ENCODE measurements around the gene RAD51B. TPM values are rescaled to one million over a fixed set of nuclear protein-coding genes. Genes with fewer than 3 reads are reported as not detected.
A peak's percentile ranks its signal among the peaks of the same experiment; 100 is the strongest.

Gene RAD51B
- polyA plus RNA-seq, 1 experiment: 6.6 TPM

DNA sequence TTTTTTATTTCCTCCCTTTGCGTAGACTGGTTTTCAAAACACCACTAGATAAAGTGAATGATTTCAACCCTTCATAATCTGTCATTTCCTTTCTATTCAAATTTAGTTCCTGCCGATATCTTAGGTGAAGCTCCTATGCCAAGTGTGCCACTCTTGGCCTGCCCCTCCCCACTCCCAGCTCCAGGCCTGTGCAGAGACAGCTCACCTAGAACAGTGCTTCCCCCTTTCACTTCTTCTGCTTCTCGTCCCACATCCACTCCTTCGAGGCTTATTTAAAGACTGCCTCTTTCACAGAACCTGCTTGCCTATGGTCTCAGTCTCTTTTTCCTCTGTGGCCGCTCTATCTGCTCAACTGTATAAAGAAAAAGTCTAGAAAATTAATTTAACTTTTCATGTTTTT is 473.8 kb downstream of the RAD51B start:
- no peaks in the 10 kb centered on the region for H3K9me3 ChIP-seq (ENCODE audit: control insufficient read depth, insufficient read depth, low read length)
- ChIA-PET CTCF (no interaction called here), POLR2A (interaction anchor here (1.4 kb wide), 1 partner anchor 22 kb away, joined by 3 read pairs; no protein-coding TSS in a partner anchor)
- H3K4me3 ChIP-seq (ENCODE audit: low read depth, low read length): no peak overlapping the region
- no peak overlapping the region for H3K27ac ChIP-seq (ENCODE audit: low read depth, low read length)
- TF ChIP-seq, protein P1, sequence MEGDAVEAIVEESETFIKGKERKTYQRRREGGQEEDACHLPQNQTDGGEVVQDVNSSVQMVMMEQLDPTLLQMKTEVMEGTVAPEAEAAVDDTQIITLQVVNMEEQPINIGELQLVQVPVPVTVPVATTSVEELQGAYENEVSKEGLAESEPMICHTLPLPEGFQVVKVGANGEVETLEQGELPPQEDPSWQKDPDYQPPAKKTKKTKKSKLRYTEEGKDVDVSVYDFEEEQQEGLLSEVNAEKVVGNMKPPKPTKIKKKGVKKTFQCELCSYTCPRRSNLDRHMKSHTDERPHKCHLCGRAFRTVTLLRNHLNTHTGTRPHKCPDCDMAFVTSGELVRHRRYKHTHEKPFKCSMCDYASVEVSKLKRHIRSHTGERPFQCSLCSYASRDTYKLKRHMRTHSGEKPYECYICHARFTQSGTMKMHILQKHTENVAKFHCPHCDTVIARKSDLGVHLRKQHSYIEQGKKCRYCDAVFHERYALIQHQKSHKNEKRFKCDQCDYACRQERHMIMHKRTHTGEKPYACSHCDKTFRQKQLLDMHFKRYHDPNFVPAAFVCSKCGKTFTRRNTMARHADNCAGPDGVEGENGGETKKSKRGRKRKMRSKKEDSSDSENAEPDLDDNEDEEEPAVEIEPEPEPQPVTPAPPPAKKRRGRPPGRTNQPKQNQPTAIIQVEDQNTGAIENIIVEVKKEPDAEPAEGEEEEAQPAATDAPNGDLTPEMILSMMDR (IDR thresholded peaks at IDR 0.05; ENCODE audit: low read depth, low read length): no peak
- H3K27me3 ChIP-seq (ENCODE audit: control insufficient read depth, insufficient read depth, low read length): no peaks in the 10 kb centered on the region
- DNase-seq (ENCODE audit: low read depth, low spot score): no peak

DNA sequence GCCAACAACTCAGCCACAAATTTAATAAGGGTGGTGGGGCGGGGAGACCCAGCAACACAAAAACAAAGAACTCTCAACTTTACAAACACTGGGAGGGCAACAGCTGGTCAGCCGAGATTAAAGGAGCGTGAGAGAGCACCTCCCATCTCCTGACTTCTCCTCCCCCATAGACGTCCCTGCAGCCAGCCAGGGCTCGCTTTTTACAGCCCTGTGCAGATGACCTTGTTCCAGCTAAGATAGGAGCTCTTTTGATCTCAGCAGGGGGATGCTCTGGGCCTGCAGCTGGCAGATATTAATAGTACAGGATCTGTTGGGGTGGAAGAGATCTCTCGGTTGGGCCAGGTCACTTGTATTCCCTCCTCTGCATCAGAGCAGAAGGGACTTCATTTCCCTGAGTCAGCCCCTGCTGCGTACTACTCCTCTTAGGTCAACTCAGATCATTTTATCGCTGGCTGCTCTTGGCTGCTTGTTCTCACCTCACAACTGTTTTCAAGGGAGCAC is 475.8 kb downstream of the RAD51B start:
- H3K4me3 ChIP-seq (ENCODE audit: low read depth, low read length): no peak overlapping the region
- no peaks in the 10 kb centered on the region for H3K27me3 ChIP-seq (ENCODE audit: control insufficient read depth, insufficient read depth, low read length)
- no peak overlapping the region for H3K27ac ChIP-seq (ENCODE audit: low read depth, low read length)
- DNase-seq (ENCODE audit: low read depth, low spot score): no peak
- CTCF ChIA-PET: no interaction called here
- no peaks in the 10 kb centered on the region for H3K9me3 ChIP-seq (ENCODE audit: control insufficient read depth, insufficient read depth, low read length)
- POLR2A ChIA-PET: no interaction called here
- TF ChIP-seq, protein P1 (IDR thresholded peaks at IDR 0.05; ENCODE audit: low read depth, low read length): no peak

DNA sequence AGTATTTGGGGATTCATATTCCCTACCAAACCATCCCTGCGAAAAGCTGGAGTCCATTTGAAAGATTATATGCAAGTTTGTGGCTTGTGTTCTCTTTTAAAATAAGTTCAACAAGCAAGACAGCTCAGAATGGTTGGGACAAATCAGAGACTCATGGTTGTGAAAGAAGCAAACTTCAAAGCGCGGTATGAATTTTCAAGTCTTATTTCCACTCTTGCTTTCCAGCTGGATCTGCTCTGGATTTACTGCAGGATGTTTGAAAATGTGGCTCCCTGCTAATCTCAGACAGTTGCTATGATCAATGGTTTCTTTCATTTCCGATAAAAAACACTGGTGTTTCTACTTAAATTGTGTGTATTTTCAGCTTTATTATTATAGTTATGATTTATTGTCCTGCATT is 477.5 kb downstream of the RAD51B start:
- ChIA-PET POLR2A (no interaction called here), CTCF (interaction anchor here (0.6 kb wide), 1 partner anchor 252 kb away, joined by 4 read pairs; no protein-coding TSS in a partner anchor)
- H3K27me3 ChIP-seq (ENCODE audit: control insufficient read depth, insufficient read depth, low read length): no peaks in the 10 kb centered on the region
- H3K4me3 ChIP-seq (ENCODE audit: low read depth, low read length): no peak overlapping the region
- H3K27ac ChIP-seq (ENCODE audit: low read depth, low read length): no peak overlapping the region
- H3K9me3 ChIP-seq (ENCODE audit: control insufficient read depth, insufficient read depth, low read length): peaks cover under 1% of the 10 kb centered on the region; the same call in 1 of the 2 replicates
- TF ChIP-seq, protein P1 (IDR thresholded peaks at IDR 0.05; ENCODE audit: low read depth, low read length): no peak
- no peak for DNase-seq (ENCODE audit: low read depth, low spot score)

DNA sequence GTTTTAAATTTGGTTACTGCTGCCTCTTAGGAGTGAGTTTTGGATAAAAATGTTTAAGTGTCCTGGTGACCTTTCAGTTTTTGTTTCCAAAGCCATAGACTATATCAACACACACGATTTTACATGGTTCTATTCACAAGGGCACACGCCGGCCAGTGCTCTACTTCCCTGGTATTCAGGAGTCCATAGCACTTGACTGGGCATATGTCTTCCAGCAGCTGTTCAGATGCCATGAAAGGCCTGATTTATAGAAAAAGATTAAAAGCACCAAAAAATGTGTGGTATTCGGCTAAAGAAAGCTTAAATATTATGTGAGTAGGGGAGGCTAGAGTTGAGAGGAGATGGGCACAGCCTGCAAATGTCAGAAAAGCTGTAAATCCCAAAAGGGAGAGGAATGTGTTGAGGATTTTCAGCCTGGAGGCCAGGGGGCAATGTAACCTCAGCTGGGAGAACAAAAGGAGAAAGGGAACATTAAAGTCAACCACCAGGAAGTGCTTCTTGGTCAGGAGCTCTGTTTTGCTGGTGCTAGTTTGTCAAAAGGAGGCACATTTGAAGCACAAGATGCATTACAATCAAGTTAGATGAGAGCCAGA is 478.4 kb downstream of the RAD51B start:
- TF ChIP-seq, protein P1 (IDR thresholded peaks at IDR 0.05; ENCODE audit: low read depth, low read length): peak; percentile 31
- H3K27me3 ChIP-seq (ENCODE audit: control insufficient read depth, insufficient read depth, low read length): no peaks in the 10 kb centered on the region
- ChIA-PET CTCF (interaction anchor here (0.9 kb wide), 1 partner anchor 490 kb away, joined by 3 read pairs; no protein-coding TSS in a partner anchor), POLR2A (interaction anchor here (0.6 kb wide), 1 partner anchor 495 kb away, joined by 3 read pairs; the partner anchor contains the start of gene ZFP36L1)
- H3K4me3 ChIP-seq (ENCODE audit: low read depth, low read length): no peak overlapping the region
- peaks cover 5% of the 10 kb centered on the region for H3K9me3 ChIP-seq (ENCODE audit: control insufficient read depth, insufficient read depth, low read length)
- H3K27ac ChIP-seq (ENCODE audit: low read depth, low read length): no peak overlapping the region
- no peak for DNase-seq (ENCODE audit: low read depth, low spot score)

DNA sequence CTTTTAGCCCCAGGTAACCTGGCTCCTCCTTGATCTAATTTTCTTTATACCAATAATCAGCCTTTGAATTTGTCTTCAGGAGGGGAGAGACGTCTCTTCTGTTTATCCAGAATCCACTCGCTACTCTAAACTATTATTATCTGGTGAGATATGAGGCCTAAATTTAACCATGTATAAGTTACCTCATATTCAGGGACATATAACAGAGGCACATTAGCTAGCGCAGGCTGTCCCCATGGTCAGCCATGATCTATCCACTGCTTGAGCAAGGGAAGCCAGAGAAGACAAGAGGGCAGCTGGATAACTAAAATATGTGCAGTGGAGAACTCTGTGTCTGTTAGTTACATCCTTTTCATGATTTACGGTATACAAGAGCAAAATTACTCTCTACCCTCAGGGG is 481.0 kb downstream of the RAD51B start:
- DNase-seq (ENCODE audit: low read depth, low spot score): no peak
- ChIA-PET POLR2A (no interaction called here), CTCF (no interaction called here)
- H3K4me3 ChIP-seq (ENCODE audit: low read depth, low read length): no peak overlapping the region
- peaks cover 5% of the 10 kb centered on the region for H3K9me3 ChIP-seq (ENCODE audit: control insufficient read depth, insufficient read depth, low read length)
- H3K27me3 ChIP-seq (ENCODE audit: control insufficient read depth, insufficient read depth, low read length): no peaks in the 10 kb centered on the region
- H3K27ac ChIP-seq (ENCODE audit: low read depth, low read length): no peak overlapping the region
- TF ChIP-seq, protein P1 (IDR thresholded peaks at IDR 0.05; ENCODE audit: low read depth, low read length): no peak

All from AG04450 (cell line).